ENCODE measurements around the gene PIK3R4. TPM values are rescaled to one million over a fixed set of nuclear protein-coding genes. Genes with fewer than 3 reads are reported as not detected.

Gene PIK3R4
- polyA plus RNA-seq, 1 of the 3 experiments (the other 2 are of a cell fraction) = 27.2 TPM

DNA sequence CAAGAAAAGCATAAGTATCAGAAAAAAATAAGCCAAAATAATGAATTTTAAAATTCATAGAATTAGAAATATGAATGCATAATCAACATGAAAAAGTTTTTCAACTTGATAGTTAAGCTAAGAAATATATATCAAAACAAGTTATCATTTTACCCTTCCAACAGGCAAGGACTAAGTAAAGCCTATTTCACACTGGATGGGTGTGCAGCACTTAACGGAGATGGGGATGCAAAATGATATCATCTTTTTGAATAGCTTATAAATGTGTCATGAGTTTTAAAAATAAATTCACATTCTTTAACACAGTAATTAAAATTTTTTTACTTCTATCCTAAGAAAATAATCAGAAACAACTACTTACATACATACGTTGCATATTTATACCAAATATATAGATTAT lies 20.9 kb downstream of the PIK3R4 start (continued):
- TF ChIP-seq IRF3 (IDR thresholded peaks at IDR 0.05; ENCODE audit: low read depth, low read length) (no peak), ELF1 (IDR thresholded peaks at IDR 0.05) (no peak), YY1 (IDR thresholded peaks at IDR 0.05; ENCODE audit: low read depth) (no peak)
- TF ChIP-seq, protein P1, sequence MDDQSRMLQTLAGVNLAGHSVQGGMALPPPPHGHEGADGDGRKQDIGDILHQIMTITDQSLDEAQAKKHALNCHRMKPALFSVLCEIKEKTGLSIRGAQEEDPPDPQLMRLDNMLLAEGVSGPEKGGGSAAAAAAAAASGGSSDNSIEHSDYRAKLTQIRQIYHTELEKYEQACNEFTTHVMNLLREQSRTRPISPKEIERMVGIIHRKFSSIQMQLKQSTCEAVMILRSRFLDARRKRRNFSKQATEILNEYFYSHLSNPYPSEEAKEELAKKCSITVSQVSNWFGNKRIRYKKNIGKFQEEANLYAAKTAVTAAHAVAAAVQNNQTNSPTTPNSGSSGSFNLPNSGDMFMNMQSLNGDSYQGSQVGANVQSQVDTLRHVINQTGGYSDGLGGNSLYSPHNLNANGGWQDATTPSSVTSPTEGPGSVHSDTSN (IDR thresholded peaks at IDR 0.05) = no peak

DNA sequence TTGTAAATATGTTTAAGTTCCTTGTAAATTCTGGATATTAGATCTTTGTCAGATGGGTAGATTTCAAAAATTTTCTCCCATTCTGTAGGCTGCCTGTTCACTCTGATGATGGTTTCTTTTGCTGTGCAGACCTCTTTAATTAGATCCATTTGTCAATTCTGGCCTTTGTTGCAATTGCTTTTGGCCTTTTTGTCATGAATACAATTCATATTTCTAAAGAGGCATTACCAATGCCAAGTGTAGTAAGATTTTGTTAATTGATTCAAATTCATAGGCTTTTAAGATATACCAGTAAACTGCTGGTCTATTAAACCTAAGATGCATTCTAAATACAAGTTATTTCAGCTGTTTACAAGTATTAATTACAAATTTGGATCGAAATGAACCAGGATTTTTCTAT lies 31.0 kb downstream of the PIK3R4 start:
- H3F3A ChIP-seq (replicated peaks; ENCODE audit: insufficient read depth) = no peaks in the 10 kb centered on the region
- no peak overlapping the region for H2AFZ ChIP-seq (ENCODE audit: low read depth)
- H4K20me1 ChIP-seq (ENCODE audit: insufficient read depth) = no peaks in the 10 kb centered on the region
- no peaks in the 10 kb centered on the region for H3K9me3 ChIP-seq
- ChIA-PET CTCF (interaction anchor here (1.3 kb wide), 1 partner anchor 44 kb away, joined by 4 read pairs; no protein-coding TSS in a partner anchor), POLR2A (no interaction called here)
- H3K27me3 ChIP-seq (ENCODE audit: insufficient read depth) = no peaks in the 10 kb centered on the region
- H3K9ac ChIP-seq = no peak overlapping the region
- no peak overlapping the region for H3K4me3 ChIP-seq (ENCODE audit: low read depth in 2 of 2, low read length in 1 of 2)
- no peak for TF ChIP-seq EP300 (IDR thresholded peaks at IDR 0.05; ENCODE audit: borderline replicate concordance in 1 of 2, low read depth in 1 of 2, low read length in 1 of 2)
- TF ChIP-seq SMC3 (IDR thresholded peaks at IDR 0.05; ENCODE audit: low read depth, low read length) = no peak
- TF ChIP-seq POLR2AphosphoS5 (IDR thresholded peaks at IDR 0.05; ENCODE audit: low read depth, low read length) = no peak
- no peak for TF ChIP-seq RFX5 (IDR thresholded peaks at IDR 0.05; ENCODE audit: low read length)
- TF ChIP-seq NRF1 (IDR thresholded peaks at IDR 0.05; ENCODE audit: low read depth, low read length) = no peak
- TF ChIP-seq SIN3A (IDR thresholded peaks at IDR 0.05; ENCODE audit: borderline replicate concordance, low read depth, low read length) = no peak
- no peak for TF ChIP-seq ELF1 (IDR thresholded peaks at IDR 0.05)
- TF ChIP-seq, protein P2, sequence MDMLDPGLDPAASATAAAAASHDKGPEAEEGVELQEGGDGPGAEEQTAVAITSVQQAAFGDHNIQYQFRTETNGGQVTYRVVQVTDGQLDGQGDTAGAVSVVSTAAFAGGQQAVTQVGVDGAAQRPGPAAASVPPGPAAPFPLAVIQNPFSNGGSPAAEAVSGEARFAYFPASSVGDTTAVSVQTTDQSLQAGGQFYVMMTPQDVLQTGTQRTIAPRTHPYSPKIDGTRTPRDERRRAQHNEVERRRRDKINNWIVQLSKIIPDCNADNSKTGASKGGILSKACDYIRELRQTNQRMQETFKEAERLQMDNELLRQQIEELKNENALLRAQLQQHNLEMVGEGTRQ (IDR thresholded peaks at IDR 0.05; ENCODE audit: borderline replicate concordance, low read depth, low read length) = no peak
- H3K4me1 ChIP-seq (ENCODE audit: control insufficient read depth in 1 of 2, insufficient read depth in 2 of 2, low read depth in 1 of 2, low read length in 1 of 2) = no peaks in the 10 kb centered on the region
- 97% methylated on average over 1 of the region's 1 CpG for WGBS (ENCODE audit: low lambda C conversion rate)
- H3K27ac ChIP-seq (ENCODE audit: low read depth in 2 of 2, low read length in 1 of 2) = no peak overlapping the region
- no peaks in the 10 kb centered on the region for H3K9me2 ChIP-seq
- no peak for DNase-seq
- H3K36me3 ChIP-seq (replicated peaks in 1 of 2; ENCODE audit: control insufficient read depth in 1 of 2, insufficient read depth in 2 of 2, low read length in 1 of 2) = peaks cover 26 to 31% of the 10 kb centered on the region in 2 experiments
- no peak overlapping the region for H3K4me2 ChIP-seq
- no peaks in the 10 kb centered on the region for H3K79me2 ChIP-seq (ENCODE audit: insufficient read depth)

GRCh38 chr3:130712718-130713423 lies 33.8 kb downstream of the PIK3R4 start:
- ChIA-PET CTCF (interaction anchor here (1.6 kb wide), 1 partner anchor 14 kb away, joined by 4 read pairs; no protein-coding TSS in a partner anchor), POLR2A (no interaction called here)
- Histone ChIP-seq H3K4me1 (ENCODE audit: control insufficient read depth in 1 of 2, insufficient read depth in 2 of 2, low read depth in 1 of 2, low read length in 1 of 2) (no peaks in the 10 kb centered on the region; a peak in 1 of 4 replicates), H3K4me2 (no peak overlapping the region), H3K27ac (ENCODE audit: low read depth in 2 of 2, low read length in 1 of 2) (no peak overlapping the region), H3K79me2 (ENCODE audit: insufficient read depth) (no peaks in the 10 kb centered on the region), H3K9me2 (no peaks in the 10 kb centered on the region), H3K36me3 (replicated peaks in 1 of 2; ENCODE audit: control insufficient read depth in 1 of 2, insufficient read depth in 2 of 2, low read length in 1 of 2) (peaks cover 26 to 27% of the 10 kb centered on the region in 2 experiments), H3F3A (replicated peaks; ENCODE audit: insufficient read depth) (no peaks in the 10 kb centered on the region), H3K4me3 (ENCODE audit: low read depth in 2 of 2, low read length in 1 of 2) (no peak overlapping the region), H3K9me3 (no peaks in the 10 kb centered on the region), H3K9ac (no peak overlapping the region), H3K27me3 (ENCODE audit: insufficient read depth) (no peaks in the 10 kb centered on the region), H2AFZ (ENCODE audit: low read depth) (no peak overlapping the region), H4K20me1 (ENCODE audit: insufficient read depth) (no peaks in the 10 kb centered on the region)
- 95% methylated on average over 3 of the region's 3 CpGs for WGBS (ENCODE audit: low lambda C conversion rate)
- DNase-seq = no peak
- TF ChIP-seq MEF2A (IDR thresholded peaks at IDR 0.05; ENCODE audit: borderline replicate concordance, low read depth) (no peak), TCF12 (IDR thresholded peaks at IDR 0.05) (no peak), RXRA (IDR thresholded peaks at IDR 0.05; ENCODE audit: borderline replicate concordance, low read depth) (no peak), YY1 (IDR thresholded peaks at IDR 0.05; ENCODE audit: low read depth) (no peak), CHD2 (IDR thresholded peaks at IDR 0.05; ENCODE audit: low read length, partially characterized antibody) (no peak), NRF1 (IDR thresholded peaks at IDR 0.05; ENCODE audit: low read depth, low read length) (no peak), POLR2AphosphoS5 (IDR thresholded peaks at IDR 0.05; ENCODE audit: low read depth, low read length) (no peak), TAF1 (IDR thresholded peaks at IDR 0.05; ENCODE audit: borderline replicate concordance, low read depth, low read length) (no peak), FOXJ3 (CRISPR knock-in tag; IDR thresholded peaks at IDR 0.05) (no peak)
- TF ChIP-seq, protein P3, sequence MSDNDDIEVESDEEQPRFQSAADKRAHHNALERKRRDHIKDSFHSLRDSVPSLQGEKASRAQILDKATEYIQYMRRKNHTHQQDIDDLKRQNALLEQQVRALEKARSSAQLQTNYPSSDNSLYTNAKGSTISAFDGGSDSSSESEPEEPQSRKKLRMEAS (IDR thresholded peaks at IDR 0.05; ENCODE audit: low read depth) = no peak
- TF ChIP-seq, protein P4, sequence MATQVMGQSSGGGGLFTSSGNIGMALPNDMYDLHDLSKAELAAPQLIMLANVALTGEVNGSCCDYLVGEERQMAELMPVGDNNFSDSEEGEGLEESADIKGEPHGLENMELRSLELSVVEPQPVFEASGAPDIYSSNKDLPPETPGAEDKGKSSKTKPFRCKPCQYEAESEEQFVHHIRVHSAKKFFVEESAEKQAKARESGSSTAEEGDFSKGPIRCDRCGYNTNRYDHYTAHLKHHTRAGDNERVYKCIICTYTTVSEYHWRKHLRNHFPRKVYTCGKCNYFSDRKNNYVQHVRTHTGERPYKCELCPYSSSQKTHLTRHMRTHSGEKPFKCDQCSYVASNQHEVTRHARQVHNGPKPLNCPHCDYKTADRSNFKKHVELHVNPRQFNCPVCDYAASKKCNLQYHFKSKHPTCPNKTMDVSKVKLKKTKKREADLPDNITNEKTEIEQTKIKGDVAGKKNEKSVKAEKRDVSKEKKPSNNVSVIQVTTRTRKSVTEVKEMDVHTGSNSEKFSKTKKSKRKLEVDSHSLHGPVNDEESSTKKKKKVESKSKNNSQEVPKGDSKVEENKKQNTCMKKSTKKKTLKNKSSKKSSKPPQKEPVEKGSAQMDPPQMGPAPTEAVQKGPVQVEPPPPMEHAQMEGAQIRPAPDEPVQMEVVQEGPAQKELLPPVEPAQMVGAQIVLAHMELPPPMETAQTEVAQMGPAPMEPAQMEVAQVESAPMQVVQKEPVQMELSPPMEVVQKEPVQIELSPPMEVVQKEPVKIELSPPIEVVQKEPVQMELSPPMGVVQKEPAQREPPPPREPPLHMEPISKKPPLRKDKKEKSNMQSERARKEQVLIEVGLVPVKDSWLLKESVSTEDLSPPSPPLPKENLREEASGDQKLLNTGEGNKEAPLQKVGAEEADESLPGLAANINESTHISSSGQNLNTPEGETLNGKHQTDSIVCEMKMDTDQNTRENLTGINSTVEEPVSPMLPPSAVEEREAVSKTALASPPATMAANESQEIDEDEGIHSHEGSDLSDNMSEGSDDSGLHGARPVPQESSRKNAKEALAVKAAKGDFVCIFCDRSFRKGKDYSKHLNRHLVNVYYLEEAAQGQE (IDR thresholded peaks at IDR 0.05; ENCODE audit: low read depth, low read length) = no peak
